ENCODE results near the gene ISG20.

ISG20 gene

DNA sequence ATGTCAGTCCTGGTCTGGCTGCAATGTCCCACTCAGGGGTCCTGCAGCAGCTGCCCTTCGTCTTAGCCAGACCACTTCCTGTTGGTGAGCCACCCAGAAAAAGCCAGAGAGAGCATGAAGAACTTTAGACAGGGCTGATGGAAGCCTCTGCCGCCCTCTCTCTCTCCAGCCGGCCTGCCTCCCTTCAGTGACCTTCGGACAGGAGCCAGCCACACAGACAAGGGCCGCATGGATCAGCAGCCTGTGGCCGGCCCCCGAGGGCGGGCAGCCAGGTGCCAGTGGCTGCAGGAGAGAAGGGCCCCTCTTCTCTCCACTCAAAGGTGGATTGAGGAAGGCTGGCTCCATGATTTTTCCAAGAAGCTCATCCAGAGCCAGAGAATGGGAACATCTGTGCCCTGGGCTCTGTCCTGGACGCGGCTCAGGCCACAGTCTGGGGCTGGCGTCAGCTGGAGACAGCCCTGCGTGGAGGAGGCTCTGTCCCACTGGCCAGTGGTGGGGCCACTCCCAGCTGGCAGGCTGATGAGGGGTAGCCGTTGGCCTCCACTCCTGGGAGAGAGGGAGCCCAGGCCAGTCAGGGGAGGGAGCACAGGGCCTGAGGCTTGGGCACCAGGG lies 42.9 kb downstream of the ISG20 start:
- Histone ChIP-seq H3K36me3 (ENCODE audit: control insufficient read depth in 1 of 2, insufficient read depth in 2 of 2, low read length in 2 of 2) (no peaks in the 10 kb centered on the region), H3K27me3 (ENCODE audit: low read depth, low read length) (peaks cover 4% of the 10 kb centered on the region), H3K4me1 (ENCODE audit: control insufficient read depth in 1 of 2, insufficient read depth in 2 of 2, low read length in 2 of 2) (no peaks in the 10 kb centered on the region), H3K9me3 (ENCODE audit: control insufficient read depth in 1 of 2, low read length in 2 of 2) (no peaks in the 10 kb centered on the region), H3K4me3 (ENCODE audit: low read depth in 1 of 2, low read length in 2 of 2) (no peak overlapping the region), H3K27ac (ENCODE audit: low read length) (no peak overlapping the region)

DNA sequence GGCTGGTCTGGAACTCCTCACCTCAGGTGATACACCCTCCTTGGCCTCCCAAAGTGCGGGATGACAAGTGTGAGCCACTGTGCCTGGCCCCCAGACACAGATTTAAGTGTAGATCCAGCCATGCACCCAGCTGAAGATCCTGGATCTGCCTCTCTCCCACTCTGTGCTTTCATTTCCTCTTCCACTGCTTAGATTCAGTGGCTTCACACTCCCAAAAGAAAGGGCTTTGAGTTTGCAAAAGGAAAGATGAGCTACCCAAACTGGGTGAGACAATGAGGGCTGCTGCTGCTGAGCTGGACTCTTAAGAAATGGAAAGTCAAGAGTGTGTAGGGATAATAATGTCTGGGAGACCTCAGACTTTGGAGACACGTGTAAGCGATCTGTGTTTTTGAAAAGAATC lies 45.5 kb downstream of the ISG20 start:
- Histone ChIP-seq H3K36me3 (ENCODE audit: control insufficient read depth in 1 of 2, insufficient read depth in 2 of 2, low read length in 2 of 2) (no peaks in the 10 kb centered on the region), H3K4me1 (ENCODE audit: control insufficient read depth in 1 of 2, insufficient read depth in 2 of 2, low read length in 2 of 2) (no peaks in the 10 kb centered on the region), H3K27ac (ENCODE audit: low read length) (no peak overlapping the region), H3K9me3 (ENCODE audit: control insufficient read depth in 1 of 2, low read length in 2 of 2) (no peaks in the 10 kb centered on the region), H3K4me3 (ENCODE audit: low read depth in 1 of 2, low read length in 2 of 2) (no peak overlapping the region), H3K27me3 (ENCODE audit: low read depth, low read length) (no peaks in the 10 kb centered on the region)

- Histone ChIP-seq H3K4me1 (ENCODE audit: control insufficient read depth in 1 of 2, insufficient read depth in 2 of 2, low read length in 2 of 2) (no peaks in the 10 kb centered on the region), H3K4me3 (ENCODE audit: low read depth in 1 of 2, low read length in 2 of 2) (no peak overlapping the region), H3K27ac (ENCODE audit: low read length) (no peak overlapping the region), H3K36me3 (ENCODE audit: control insufficient read depth in 1 of 2, insufficient read depth in 2 of 2, low read length in 2 of 2) (no peaks in the 10 kb centered on the region), H3K9me3 (ENCODE audit: control insufficient read depth in 1 of 2, low read length in 2 of 2) (no peaks in the 10 kb centered on the region), H3K27me3 (ENCODE audit: low read depth, low read length) (no peaks in the 10 kb centered on the region)
Observed at GRCh38 chr15:88686166-88686565, 47.4 kb downstream of the ISG20 start.

DNA sequence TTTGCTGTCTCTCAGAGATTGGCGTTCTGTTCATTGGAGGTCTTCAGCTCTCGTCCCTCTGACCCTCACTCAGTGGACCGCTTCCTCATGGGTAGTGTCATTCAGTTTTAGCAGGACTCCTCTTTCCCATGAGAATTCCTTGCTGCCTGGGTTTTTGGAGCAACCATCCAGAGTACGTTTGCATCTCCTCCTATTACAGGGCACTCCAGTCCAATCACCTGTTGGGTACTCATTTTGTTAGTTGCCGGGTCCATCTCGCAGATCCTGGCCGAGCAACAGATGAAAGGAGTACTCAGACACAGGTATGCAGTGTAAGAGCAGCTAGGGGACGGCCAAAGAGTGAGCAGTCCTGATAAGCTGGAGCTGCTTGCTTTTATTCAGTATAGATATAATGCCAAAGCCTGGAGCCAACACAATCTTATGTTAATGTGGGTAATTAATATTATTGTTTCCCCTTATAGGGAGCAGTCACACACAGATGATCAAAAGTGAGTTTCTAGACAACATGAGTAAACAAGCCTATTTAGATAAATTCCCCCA lies 49.6 kb downstream of the ISG20 start:
- no peak overlapping the region for H3K4me3 ChIP-seq (ENCODE audit: low read depth in 1 of 2, low read length in 2 of 2)
- H3K27me3 ChIP-seq (ENCODE audit: low read depth, low read length): no peaks in the 10 kb centered on the region
- no peaks in the 10 kb centered on the region for H3K36me3 ChIP-seq (ENCODE audit: control insufficient read depth in 1 of 2, insufficient read depth in 2 of 2, low read length in 2 of 2)
- H3K9me3 ChIP-seq (ENCODE audit: control insufficient read depth in 1 of 2, low read length in 2 of 2): no peaks in the 10 kb centered on the region
- no peaks in the 10 kb centered on the region for H3K4me1 ChIP-seq (ENCODE audit: control insufficient read depth in 1 of 2, insufficient read depth in 2 of 2, low read length in 2 of 2)
- no peak overlapping the region for H3K27ac ChIP-seq (ENCODE audit: low read length)

DNA sequence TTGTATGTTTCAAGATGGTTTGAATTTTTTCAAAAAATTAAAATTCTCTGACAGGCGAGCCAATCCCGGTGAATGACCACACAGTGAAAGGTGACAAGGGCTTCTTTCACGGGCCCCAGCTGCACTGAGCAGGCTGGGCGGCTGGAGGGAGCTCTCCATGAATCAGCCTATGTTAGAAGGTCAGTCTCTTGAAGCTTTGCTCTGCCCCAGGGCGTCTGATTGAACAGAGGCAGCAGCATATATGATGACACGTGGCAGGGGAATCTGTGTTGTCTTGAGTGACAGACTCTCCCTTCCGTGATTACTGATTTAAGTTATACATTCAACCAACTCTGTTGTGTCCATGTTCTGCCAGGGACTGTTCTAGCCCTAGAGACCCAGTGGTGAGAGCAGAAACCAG lies 51.5 kb downstream of the ISG20 start:
- no peak overlapping the region for H3K27ac ChIP-seq (ENCODE audit: low read length)
- no peaks in the 10 kb centered on the region for H3K27me3 ChIP-seq (ENCODE audit: low read depth, low read length)
- no peak overlapping the region for H3K4me3 ChIP-seq (ENCODE audit: low read depth in 1 of 2, low read length in 2 of 2)
- H3K36me3 ChIP-seq (ENCODE audit: control insufficient read depth in 1 of 2, insufficient read depth in 2 of 2, low read length in 2 of 2): no peaks in the 10 kb centered on the region
- no peaks in the 10 kb centered on the region for H3K4me1 ChIP-seq (ENCODE audit: control insufficient read depth in 1 of 2, insufficient read depth in 2 of 2, low read length in 2 of 2)
- no peaks in the 10 kb centered on the region for H3K9me3 ChIP-seq (ENCODE audit: control insufficient read depth in 1 of 2, low read length in 2 of 2)

GRCh38 chr15:88693191-88693590 lies 54.4 kb downstream of the ISG20 start:
- Histone ChIP-seq H3K4me3 (ENCODE audit: low read depth in 1 of 2, low read length in 2 of 2) (no peak overlapping the region), H3K36me3 (ENCODE audit: control insufficient read depth in 1 of 2, insufficient read depth in 2 of 2, low read length in 2 of 2) (no peaks in the 10 kb centered on the region), H3K4me1 (ENCODE audit: control insufficient read depth in 1 of 2, insufficient read depth in 2 of 2, low read length in 2 of 2) (peaks cover 0 to 7% of the 10 kb centered on the region in 2 donors), H3K27me3 (ENCODE audit: low read depth, low read length) (no peaks in the 10 kb centered on the region), H3K27ac (ENCODE audit: low read length) (no peak overlapping the region), H3K9me3 (ENCODE audit: control insufficient read depth in 1 of 2, low read length in 2 of 2) (no peaks in the 10 kb centered on the region)

GRCh38 chr15:88695101-88695500 lies 56.3 kb downstream of the ISG20 start:
- H3K36me3 ChIP-seq (ENCODE audit: control insufficient read depth in 1 of 2, insufficient read depth in 2 of 2, low read length in 2 of 2): no peaks in the 10 kb centered on the region
- no peaks in the 10 kb centered on the region for H3K27me3 ChIP-seq (ENCODE audit: low read depth, low read length)
- peaks cover 0 to 7% of the 10 kb centered on the region in 2 donors for H3K4me1 ChIP-seq (ENCODE audit: control insufficient read depth in 1 of 2, insufficient read depth in 2 of 2, low read length in 2 of 2)
- no peak overlapping the region for H3K4me3 ChIP-seq (ENCODE audit: low read depth in 1 of 2, low read length in 2 of 2)
- H3K9me3 ChIP-seq (ENCODE audit: control insufficient read depth in 1 of 2, low read length in 2 of 2): no peaks in the 10 kb centered on the region
- no peak overlapping the region for H3K27ac ChIP-seq (ENCODE audit: low read length)

DNA sequence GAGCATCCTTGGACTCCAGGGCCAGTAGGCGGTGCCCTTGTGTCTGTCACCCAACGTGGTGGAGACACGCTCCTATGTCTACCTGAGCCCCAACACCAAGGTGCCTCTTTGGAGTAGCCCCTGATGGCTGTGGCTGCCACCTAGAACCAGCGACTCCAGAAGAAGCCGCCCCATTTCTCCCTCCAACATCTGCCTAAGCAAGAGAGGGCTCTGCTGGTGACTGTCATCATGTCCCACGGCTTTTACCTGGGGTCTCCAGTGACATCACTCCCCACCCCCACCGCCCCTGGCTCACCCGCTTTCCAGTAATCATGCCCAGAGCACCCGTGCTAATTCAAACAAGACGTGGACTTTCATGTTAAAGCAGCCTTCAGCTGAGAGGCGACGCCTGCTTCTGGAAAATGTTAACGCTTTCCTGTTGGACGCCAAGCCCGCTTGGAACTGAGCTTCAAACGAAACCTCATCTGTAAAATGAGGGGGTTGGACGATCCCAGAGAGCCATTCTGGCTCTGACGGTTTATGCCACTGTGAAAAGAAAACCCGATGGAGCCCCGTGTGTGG lies 57.0 kb downstream of the ISG20 start:
- Histone ChIP-seq H3K4me3 (ENCODE audit: low read depth in 1 of 2, low read length in 2 of 2) (no peak overlapping the region), H3K4me1 (ENCODE audit: control insufficient read depth in 1 of 2, insufficient read depth in 2 of 2, low read length in 2 of 2) (peaks cover 0 to 7% of the 10 kb centered on the region in 2 donors), H3K9me3 (ENCODE audit: control insufficient read depth in 1 of 2, low read length in 2 of 2) (no peaks in the 10 kb centered on the region), H3K36me3 (ENCODE audit: control insufficient read depth in 1 of 2, insufficient read depth in 2 of 2, low read length in 2 of 2) (no peaks in the 10 kb centered on the region), H3K27me3 (ENCODE audit: low read depth, low read length) (no peaks in the 10 kb centered on the region), H3K27ac (ENCODE audit: low read length) (no peak overlapping the region)

GRCh38 chr15:88696254-88696653 lies 57.4 kb downstream of the ISG20 start:
- Histone ChIP-seq H3K4me3 (ENCODE audit: low read depth in 1 of 2, low read length in 2 of 2) (no peak overlapping the region), H3K27ac (ENCODE audit: low read length) (no peak overlapping the region), H3K9me3 (ENCODE audit: control insufficient read depth in 1 of 2, low read length in 2 of 2) (no peaks in the 10 kb centered on the region), H3K27me3 (ENCODE audit: low read depth, low read length) (no peaks in the 10 kb centered on the region), H3K36me3 (ENCODE audit: control insufficient read depth in 1 of 2, insufficient read depth in 2 of 2, low read length in 2 of 2) (no peaks in the 10 kb centered on the region), H3K4me1 (ENCODE audit: control insufficient read depth in 1 of 2, insufficient read depth in 2 of 2, low read length in 2 of 2) (peaks cover 0 to 7% of the 10 kb centered on the region in 2 donors)

GRCh38 chr15:88697276-88697675 lies 58.5 kb downstream of the ISG20 start:
- no peaks in the 10 kb centered on the region for H3K27me3 ChIP-seq (ENCODE audit: low read depth, low read length)
- H3K36me3 ChIP-seq (ENCODE audit: control insufficient read depth in 1 of 2, insufficient read depth in 2 of 2, low read length in 2 of 2): no peaks in the 10 kb centered on the region
- peaks cover 0 to 7% of the 10 kb centered on the region in 2 donors for H3K4me1 ChIP-seq (ENCODE audit: control insufficient read depth in 1 of 2, insufficient read depth in 2 of 2, low read length in 2 of 2)
- H3K9me3 ChIP-seq (ENCODE audit: control insufficient read depth in 1 of 2, low read length in 2 of 2): no peaks in the 10 kb centered on the region
- no peak overlapping the region for H3K27ac ChIP-seq (ENCODE audit: low read length)
- no peak overlapping the region for H3K4me3 ChIP-seq (ENCODE audit: low read depth in 1 of 2, low read length in 2 of 2)

DNA sequence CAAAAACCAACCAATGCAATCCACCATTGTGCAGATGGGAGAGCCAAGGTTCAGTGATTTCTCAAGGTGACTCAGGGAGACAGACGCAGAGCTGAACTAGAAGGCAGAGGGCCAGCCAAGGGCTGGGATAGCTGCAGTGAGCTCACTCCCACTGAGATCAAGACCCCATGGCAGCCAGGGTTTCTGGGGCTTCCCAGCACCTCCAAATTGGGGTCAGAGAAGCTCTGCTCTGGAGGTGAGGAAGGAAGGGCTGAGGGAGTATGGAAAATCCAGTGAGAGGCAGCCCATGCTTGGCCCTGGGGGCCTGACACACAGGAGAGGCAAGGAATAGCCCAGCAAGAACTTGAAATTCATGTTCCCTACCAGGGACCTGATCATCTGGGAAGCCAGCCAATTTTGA lies 61.0 kb downstream of the ISG20 start:
- Histone ChIP-seq H3K4me1 (ENCODE audit: control insufficient read depth in 1 of 2, insufficient read depth in 2 of 2, low read length in 2 of 2) (peaks cover 0 to 7% of the 10 kb centered on the region in 2 donors), H3K27me3 (ENCODE audit: low read depth, low read length) (no peaks in the 10 kb centered on the region), H3K9me3 (ENCODE audit: control insufficient read depth in 1 of 2, low read length in 2 of 2) (no peaks in the 10 kb centered on the region), H3K4me3 (ENCODE audit: low read depth in 1 of 2, low read length in 2 of 2) (no peak overlapping the region), H3K36me3 (ENCODE audit: control insufficient read depth in 1 of 2, insufficient read depth in 2 of 2, low read length in 2 of 2) (no peaks in the 10 kb centered on the region), H3K27ac (ENCODE audit: low read length) (no peak overlapping the region)

DNA sequence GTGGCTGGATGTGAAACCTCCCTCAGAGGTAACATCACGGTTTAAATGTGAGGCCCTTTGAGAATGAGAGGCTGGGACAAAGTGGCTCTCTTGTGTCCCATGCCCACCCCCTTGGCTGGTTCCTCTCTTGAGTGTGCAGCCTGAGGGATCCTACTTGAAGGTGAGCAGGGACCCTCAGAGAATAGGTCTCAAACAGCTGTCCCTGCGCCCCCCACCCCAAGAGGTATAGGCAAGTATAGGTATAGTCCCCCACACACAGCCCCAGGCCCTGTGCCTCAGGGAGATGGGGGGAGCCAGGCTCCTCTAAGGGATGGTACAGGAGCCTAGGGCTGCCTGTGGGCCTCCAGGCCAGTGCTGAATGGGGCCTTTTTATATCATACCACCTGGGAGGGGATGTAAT lies 61.9 kb downstream of the ISG20 start:
- Histone ChIP-seq H3K27me3 (ENCODE audit: low read depth, low read length) (peaks cover under 1% of the 10 kb centered on the region), H3K36me3 (ENCODE audit: control insufficient read depth in 1 of 2, insufficient read depth in 2 of 2, low read length in 2 of 2) (no peaks in the 10 kb centered on the region), H3K4me3 (ENCODE audit: low read depth in 1 of 2, low read length in 2 of 2) (no peak overlapping the region), H3K27ac (ENCODE audit: low read length) (no peak overlapping the region), H3K9me3 (ENCODE audit: control insufficient read depth in 1 of 2, low read length in 2 of 2) (no peaks in the 10 kb centered on the region), H3K4me1 (ENCODE audit: control insufficient read depth in 1 of 2, insufficient read depth in 2 of 2, low read length in 2 of 2) (peaks cover 0 to 9% of the 10 kb centered on the region in 2 donors)
